CD14-positive monocyte (primary cell): ENCODE measurements around the gene PCGF6. TPM values are rescaled to one million over a fixed set of nuclear protein-coding genes. Genes with fewer than 3 reads are reported as not detected.

Source experiments
- DNase-seq, 3 donors: peaks; one replicate each; pipeline ENCODE4 v3.0.0-alpha.2; 2011 to 2022
- H2AFZ ChIP-seq: 2 replicates; pipeline ENCODE4 v1.6.0; 2012; ENCODE audit warnings: mild to moderate bottlenecking, low read depth, low read length, inconsistent platforms; ENCODE audit not compliant: insufficient read depth, poor library complexity, severe bottlenecking
- H3K27ac ChIP-seq, 2 donors: 1 replicate in 1 of 2; 2 replicates in 1 of 2; pipeline ENCODE4 v1.5.1; 2012 to 2013; ENCODE audit warnings: low read length in 2 of 2, control low read depth in 1 of 2, inconsistent platforms in 1 of 2, low read depth in 1 of 2, mild to moderate bottlenecking in 1 of 2
- H3K27me3 ChIP-seq, 2 donors: one replicate each; pipeline versions ENCODE4 v1.6.0 to v1.6.1; 2011 to 2013; ENCODE audit warnings: low read length in 2 of 2; ENCODE audit not compliant: control insufficient read depth in 2 of 2, insufficient read depth in 2 of 2
- H3K36me3 ChIP-seq, 2 donors: replicated peaks in 1 of 2; 1 replicate in 1 of 2; 2 replicates in 1 of 2; pipeline versions ENCODE4 v1.5.1 to v1.6.1; 2012 to 2013; ENCODE audit warnings: low read length in 2 of 2, control low read depth in 1 of 2, inconsistent platforms in 1 of 2, mild to moderate bottlenecking in 1 of 2; ENCODE audit not compliant: insufficient read depth in 2 of 2, control insufficient read depth in 1 of 2
- H3K4me1 ChIP-seq, 2 donors: 1 replicate in 1 of 2; 2 replicates in 1 of 2; pipeline versions ENCODE4 v1.5.1 to v1.6.1; 2012 to 2013; ENCODE audit warnings: low read length in 2 of 2, control low read depth in 1 of 2, inconsistent platforms in 1 of 2, mild to moderate bottlenecking in 1 of 2, moderate library complexity in 1 of 2; ENCODE audit not compliant: insufficient read depth in 2 of 2, control insufficient read depth in 1 of 2
- H3K4me2 ChIP-seq: replicated peaks from 2 replicates; pipeline ENCODE3; 2012; ENCODE audit warnings: low read length, moderate library complexity, mild to moderate bottlenecking; ENCODE audit not compliant: poor library complexity, severe bottlenecking; ENCODE audit errors: extremely low read depth
- H3K4me3 ChIP-seq, 3 experiments: fragments of 200-600 bp in 1 of 3; sonication (generic) in 1 of 3; replicated peaks in 1 of 3; 1 replicate in 2 of 3; 2 replicates in 1 of 3; pipeline ENCODE4 v1.5.1; 2011 to 2013; ENCODE audit warnings: low read length in 3 of 3, mild to moderate bottlenecking in 3 of 3, control low read depth in 2 of 3, low read depth in 2 of 3, inconsistent platforms in 1 of 3, moderate library complexity in 1 of 3
- H3K79me2 ChIP-seq: 2 replicates; pipeline ENCODE4 v1.6.0; 2012; ENCODE audit warnings: mild to moderate bottlenecking, control low read depth, inconsistent platforms, low read length, moderate library complexity; ENCODE audit not compliant: insufficient read depth
- H3K9ac ChIP-seq: 2 replicates; pipeline ENCODE4 v1.6.0; 2017; ENCODE audit warnings: low read length, mild to moderate bottlenecking; ENCODE audit not compliant: insufficient read depth, poor library complexity, severe bottlenecking
- H3K9me3 ChIP-seq, 2 donors: replicated peaks in 1 of 2; 1 replicate in 1 of 2; 2 replicates in 1 of 2; pipeline versions ENCODE4 v1.5.1 to v1.6.1; 2012 to 2013; ENCODE audit warnings: low read length in 2 of 2, control low read depth in 1 of 2; ENCODE audit not compliant: control insufficient read depth in 1 of 2, insufficient read depth in 1 of 2
- H4K20me1 ChIP-seq: 2 replicates; pipeline ENCODE4 v1.6.0; 2012; ENCODE audit warnings: mild to moderate bottlenecking, low read length, control low read depth, moderate library complexity; ENCODE audit not compliant: insufficient read depth
- H3K27ac Mint-ChIP-seq, 7 donors: one replicate each; pipeline ENCODE4 v1.8.0; 2020; ENCODE audit warnings: mild to moderate bottlenecking in 7 of 7, mixed read lengths in 7 of 7, moderate library complexity in 6 of 7, inconsistent platforms in 2 of 7
- H3K27me3 Mint-ChIP-seq, 3 donors: one replicate each; pipeline ENCODE4 v1.8.0; 2021 to 2022; ENCODE audit warnings: low read depth in 3 of 3, mild to moderate bottlenecking in 3 of 3, mixed read lengths in 3 of 3, moderate library complexity in 3 of 3, inconsistent platforms in 1 of 3
- H3K36me3 Mint-ChIP-seq, 2 donors: one replicate each; pipeline ENCODE4 v1.8.0; 2020; ENCODE audit warnings: mixed read lengths in 2 of 2, inconsistent platforms in 1 of 2, mild to moderate bottlenecking in 1 of 2
- H3K4me1 Mint-ChIP-seq: one replicate; pipeline ENCODE4 v1.8.0; 2020; ENCODE audit warnings: mild to moderate bottlenecking, mixed read lengths
- H3K4me3 Mint-ChIP-seq, 2 donors: one replicate each; pipeline ENCODE4 v1.8.0; 2020; ENCODE audit warnings: mild to moderate bottlenecking in 2 of 2, mixed read lengths in 2 of 2, moderate library complexity in 1 of 2
- H3K9me3 Mint-ChIP-seq, 7 donors: one replicate each; pipeline ENCODE4 v1.8.0; 2020 to 2022; ENCODE audit warnings: mixed read lengths in 7 of 7, mild to moderate bottlenecking in 6 of 7, moderate library complexity in 6 of 7, inconsistent platforms in 2 of 7
- CTCF ChIP-seq: fragments of 200-600 bp; IDR thresholded peaks from one replicate; pipeline ENCODE4 v1.8.0; 2022; ENCODE audit warnings: antibody characterized with exemption, mild to moderate bottlenecking
- WGBS: methylation state at CpG from one replicate; pipeline ENCODE4 v1.1.5; 2013; ENCODE audit warnings: missing lambda C conversion rate; ENCODE audit not compliant: insufficient coverage; 5-methylcytosine and 5-hydroxymethylcytosine counted together
- intact Hi-C, 2 donors: fragments of 100-400 bp; cut with micrococcal nuclease; formaldehyde crosslinking; loops; one replicate each; pipeline versions ENCODE4 v1.15.0 to v1.15.1; 2023
- polyA plus RNA-seq, 3 donors: library from polyadenylated mRNA; depleted of rRNA in 1 of 3; unstranded in 2 of 3; stranded (reverse) in 1 of 3; fragments of 300-500 nt in 2 of 3; fragments of >200 nt in 1 of 3; fragmentation: Illumina TruSeq in 2 of 3; gene quantifications; 1 replicate in 2 of 3; 2 replicates in 1 of 3; pipeline ENCODE4 v1.2.3, GENCODE V29; 2012 to 2021

PCGF6 gene
- polyA plus RNA-seq, 3 donors = 3.4 to 6.2 (median 4.6) TPM

DNA sequence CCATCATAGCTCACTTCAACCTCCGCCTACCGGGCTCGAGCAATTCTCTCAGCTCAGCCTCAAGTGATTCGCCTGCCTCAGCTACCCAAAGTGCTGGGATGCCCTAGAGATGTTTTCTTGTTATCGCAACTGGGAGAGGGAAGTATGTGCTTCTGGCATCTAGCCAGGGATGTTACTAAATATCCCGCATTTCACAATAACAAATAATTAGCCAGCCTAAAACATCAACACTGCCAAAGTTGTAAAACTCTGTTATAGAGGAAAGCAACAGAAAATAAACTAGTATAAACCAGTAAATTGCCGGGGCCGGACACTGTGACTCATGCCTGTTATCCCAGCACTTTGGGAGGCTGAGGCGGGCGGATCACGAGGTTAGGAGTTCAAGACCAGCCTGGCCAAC is 66.8 kb downstream of the PCGF6 start:
- intact Hi-C loops = no loop called here

DNA sequence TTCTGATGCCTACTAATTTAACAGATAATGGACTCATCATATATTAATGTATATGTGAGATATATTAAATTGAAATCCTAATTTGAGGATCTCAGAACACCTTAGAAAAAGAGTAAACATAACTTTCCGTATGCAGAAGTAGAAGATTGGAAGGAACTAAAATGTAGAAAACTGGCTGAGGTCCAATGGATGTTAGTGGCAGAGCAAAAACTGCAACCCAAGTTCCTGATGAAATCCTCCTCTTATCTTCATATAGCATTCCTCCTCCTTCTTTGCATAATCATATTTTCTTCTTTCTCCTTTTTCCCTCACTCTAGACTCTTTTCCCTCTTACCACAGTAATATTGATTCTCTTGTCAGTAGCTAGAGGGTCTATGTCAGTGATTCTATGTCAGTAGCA is 68.0 kb downstream of the PCGF6 start:
- H3K9me3 Mint-ChIP-seq = peaks cover 0 to 14% (median 7%) of the 10 kb centered on the region in 7 donors
- Histone ChIP-seq H3K27me3 (peaks cover 48 to 53% of the 10 kb centered on the region in 2 donors), H2AFZ (no peak overlapping the region), H3K9ac (no peak overlapping the region), H3K4me2 (no peak overlapping the region), H3K27ac (no peak overlapping the region), H3K9me3 (peaks cover 5 to 14% of the 10 kb centered on the region in 2 donors), H3K36me3 (no peaks in the 10 kb centered on the region), H4K20me1 (no peaks in the 10 kb centered on the region), H3K4me1 (peaks cover 23 to 26% of the 10 kb centered on the region in 2 donors), H3K79me2 (no peaks in the 10 kb centered on the region), H3K4me3 (no peak overlapping the region)
- H3K36me3 Mint-ChIP-seq = peaks cover 0 to 8% of the 10 kb centered on the region in 2 donors
- whole genome bisulfite sequencing = no CpG with 5 or more reads among the region's 1 CpG
- H3K27ac Mint-ChIP-seq = peak overlapping the region in 1 of 7 donors; percentile 62
- DNase-seq = peak in 1 of 3 donors; percentile 20
- H3K4me1 Mint-ChIP-seq = peaks cover 31% of the 10 kb centered on the region
- TF ChIP-seq CTCF = no peak
- intact Hi-C loops = no loop called here
- H3K27me3 Mint-ChIP-seq = peaks cover 45 to 53% (median 53%) of the 10 kb centered on the region in 3 donors
- H3K4me3 Mint-ChIP-seq = no peak overlapping the region

More for the DNA sequence above, 66.8 kb downstream of the PCGF6 start:
- no peak for TF ChIP-seq CTCF
- H3K9me3 Mint-ChIP-seq = peaks cover 0 to 7% (median 0%) of the 10 kb centered on the region in 7 donors
- Histone ChIP-seq H3K4me2 (no peak overlapping the region), H3K4me1 (peaks cover 23 to 26% of the 10 kb centered on the region in 2 donors), H3K79me2 (no peaks in the 10 kb centered on the region), H3K27ac (peak overlapping the region in 1 of 2 donors; percentile 10), H3K27me3 (peaks cover 44 to 51% of the 10 kb centered on the region in 2 donors), H3K36me3 (no peaks in the 10 kb centered on the region), H3K9ac (no peak overlapping the region), H3K4me3 (peak overlapping the region in 1 of 3 experiments; percentile 20), H3K9me3 (peaks cover 0 to 2% of the 10 kb centered on the region in 2 donors), H2AFZ (no peak overlapping the region), H4K20me1 (no peaks in the 10 kb centered on the region)
- WGBS = no CpG with 5 or more reads among the region's 11 CpGs
- peak overlapping the region; percentile 54 to 84 (median 72) for H3K27ac Mint-ChIP-seq
- peak overlapping the region in 1 of 2 donors; percentile 39 for H3K4me3 Mint-ChIP-seq
- peaks cover 0 to 4% of the 10 kb centered on the region in 2 donors for H3K36me3 Mint-ChIP-seq
- H3K4me1 Mint-ChIP-seq = peaks cover 31% of the 10 kb centered on the region
- H3K27me3 Mint-ChIP-seq = peaks cover 41 to 52% (median 49%) of the 10 kb centered on the region in 3 donors
- DNase-seq = peak; percentile 77 to 81 (median 79)
